22Rv1 (cell line): ENCODE data around the gene MRPL17.
"Not testable (repeated sequence)": the region's sequence is repeated elsewhere in the genome, so short reads cannot be mapped to it uniquely, and the experiment has no call there.

Experiments used
- H3K27ac ChIP-seq: fragments of 450-650 bp; 2 replicates; pipeline ENCODE4 v1.5.1; 2017
- CTCF ChIP-seq: fragments of 450-650 bp; IDR thresholded peaks from 2 replicates; pipeline ENCODE4 v1.5.1; 2017; ENCODE audit warnings: mild to moderate bottlenecking
- ZFX ChIP-seq: fragments of 450-650 bp; IDR thresholded peaks from 2 replicates; pipeline ENCODE4 v1.6.1; 2017; ENCODE audit warnings: antibody characterized with exemption, borderline replicate concordance

Gene MRPL17

GRCh38 chr11:6717426-6717825 is 34.3 kb upstream of the MRPL17 start:
- no peak overlapping the region for H3K27ac ChIP-seq
- TF ChIP-seq CTCF (no peak), ZFX (no peak)

DNA sequence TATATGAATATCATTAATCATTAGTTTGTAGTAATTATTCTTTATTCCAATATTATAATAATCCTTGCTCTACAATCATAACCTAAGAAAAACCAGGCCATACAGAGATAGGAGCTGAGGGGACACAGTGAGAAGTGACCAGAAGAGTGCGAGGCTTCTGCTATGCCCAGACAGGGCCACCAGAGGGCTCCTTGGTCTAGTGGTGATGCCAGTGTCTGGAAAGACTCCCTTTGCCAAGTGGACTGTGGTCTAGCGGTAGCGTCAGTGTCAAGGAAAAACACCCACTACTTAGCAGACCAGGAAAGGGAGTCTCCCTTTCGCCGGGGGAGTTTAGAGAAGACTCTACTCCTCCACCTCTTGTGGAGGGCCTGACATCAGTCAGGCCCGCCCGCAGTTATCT is 28.4 kb upstream of the MRPL17 start:
- H3K27ac ChIP-seq = not testable (repeated sequence)

DNA sequence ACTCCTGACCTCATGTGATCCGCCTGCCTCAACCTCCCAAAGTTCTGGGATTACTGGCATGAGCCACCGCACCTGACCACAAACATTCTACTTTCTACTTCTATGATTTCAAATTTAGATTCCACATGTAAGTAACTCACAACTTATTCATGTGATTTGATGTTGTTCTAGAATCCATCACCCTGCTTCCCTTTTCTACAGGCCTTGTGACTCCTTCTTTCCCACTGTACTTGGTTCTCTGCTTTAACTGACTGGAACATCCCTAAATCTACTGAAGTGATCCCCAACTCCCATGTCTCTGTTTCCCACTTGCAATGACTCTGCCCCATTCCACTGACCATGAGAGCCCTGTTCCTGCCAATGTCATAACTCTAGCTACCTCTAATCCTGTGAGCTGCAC is 25.7 kb upstream of the MRPL17 start:
- no peak for TF ChIP-seq CTCF
- TF ChIP-seq ZFX = no peak

More for the DNA sequence above, 28.4 kb upstream of the MRPL17 start:
- peak; percentile 53 for TF ChIP-seq CTCF

DNA sequence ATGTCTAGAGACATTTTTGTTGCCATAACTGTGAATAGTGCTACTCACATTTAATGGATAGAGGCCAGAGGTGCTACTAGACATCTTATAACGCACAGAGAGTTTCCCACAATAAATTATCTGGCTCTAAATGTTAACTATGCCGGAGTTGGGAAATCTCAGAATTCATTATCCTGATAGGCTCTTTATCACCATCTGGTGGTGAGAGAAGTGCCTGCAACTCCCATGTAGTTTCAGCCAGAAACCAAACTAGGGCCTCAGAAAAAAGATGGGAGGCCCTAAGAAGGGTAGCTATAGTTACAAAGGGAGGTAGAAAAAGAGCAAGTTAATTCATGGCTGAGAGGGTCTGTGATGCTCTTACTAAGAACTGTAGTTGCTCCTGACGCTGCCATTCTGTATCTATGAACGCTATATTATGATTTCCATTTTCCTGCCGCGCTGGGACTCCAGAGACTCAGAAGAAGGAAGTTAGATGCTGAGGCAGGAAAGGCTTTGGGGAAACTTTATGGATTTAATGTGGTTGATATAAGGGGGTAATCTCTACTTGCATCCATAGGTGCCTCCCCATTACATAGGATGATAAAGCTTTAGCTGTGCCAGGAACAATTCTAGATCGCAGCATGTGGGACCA is 22.9 kb upstream of the MRPL17 start:
- no peak overlapping the region for H3K27ac ChIP-seq
- TF ChIP-seq ZFX = no peak
- peak; percentile 94 for TF ChIP-seq CTCF

More for the DNA sequence above, 25.7 kb upstream of the MRPL17 start:
- H3K27ac ChIP-seq = no peak overlapping the region

GRCh38 chr11:6703247-6704063 is 20.3 kb upstream of the MRPL17 start:
- TF ChIP-seq ZFX (no peak), CTCF (peak; percentile 86)
- no peak overlapping the region for H3K27ac ChIP-seq

DNA sequence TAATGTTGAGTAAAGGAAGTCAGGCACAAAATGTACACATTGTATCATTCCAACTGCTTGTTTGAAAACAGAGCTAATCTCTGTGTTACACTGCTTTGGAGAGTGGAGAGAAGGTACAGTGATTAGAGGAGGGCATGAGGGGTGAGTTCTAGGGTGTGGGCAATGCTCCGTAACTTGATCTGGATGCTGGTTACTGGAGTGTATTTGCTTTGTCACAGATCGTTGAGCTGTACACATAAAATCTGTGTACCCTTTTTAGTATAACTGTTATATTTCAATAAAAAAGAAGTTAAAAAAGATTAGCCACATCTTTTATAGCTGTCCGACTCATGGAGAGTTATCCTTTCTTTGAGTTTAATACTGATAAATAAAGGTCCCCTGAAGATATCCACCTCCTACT is 18.8 kb upstream of the MRPL17 start:
- H3K27ac ChIP-seq = not testable (repeated sequence)

DNA sequence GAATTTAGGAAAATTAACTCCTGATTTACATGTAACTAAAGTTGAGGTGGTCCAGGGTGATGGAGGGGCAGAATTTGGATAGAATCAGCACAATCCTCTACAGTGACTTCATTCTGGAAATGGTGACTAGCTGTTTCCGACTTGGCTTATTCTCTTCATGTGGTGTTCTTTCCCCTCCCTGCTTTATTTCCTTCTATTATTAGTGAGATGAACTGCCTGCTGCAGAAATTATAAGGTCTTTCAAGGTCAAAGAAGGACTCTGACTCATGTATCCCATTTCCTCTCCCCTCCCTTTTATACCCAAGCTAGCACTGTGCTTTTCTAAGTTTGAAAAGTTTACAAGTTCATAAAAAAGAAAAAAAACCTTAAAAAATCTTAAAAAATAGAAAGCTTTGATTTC is 12.2 kb upstream of the MRPL17 start:
- TF ChIP-seq ZFX = no peak
- no peak for TF ChIP-seq CTCF
- H3K27ac ChIP-seq = no peak overlapping the region
